OCI-LY3 (cell line): ENCODE data around the gene ZNF155.

Source experiments
- H2AFZ ChIP-seq: fragments of 200-600, 300-600 bp; shearing (Covaris generic); 2 replicates; pipeline ENCODE4 v1.6.0; 2014; ENCODE audit warnings: antibody characterized with exemption, low read depth, low read length
- H3K27ac ChIP-seq: fragments of 200-600, 300-600 bp; sonication (generic); 2 replicates; pipeline ENCODE4 v1.5.1; 2014; ENCODE audit warnings: mild to moderate bottlenecking, low read length, moderate library complexity, mixed read lengths
- H3K27me3 ChIP-seq: fragments of 200-600, 300-600 bp; sonication (generic); 2 replicates; pipeline ENCODE4 v1.6.1; 2014; ENCODE audit warnings: low read depth, low read length, mixed read lengths
- H3K36me3 ChIP-seq: fragments of 200-600, 300-600 bp; sonication (generic); replicated peaks from 2 replicates; pipeline ENCODE3; 2014; ENCODE audit warnings: low read depth, low read length, mixed read lengths
- H3K4me1 ChIP-seq: fragments of 300-600, 200-600 bp; sonication (generic); 2 replicates; pipeline ENCODE4 v1.6.1; 2014; ENCODE audit warnings: low read length, mixed read lengths
- H3K4me2 ChIP-seq: fragments of 200-600, 300-600 bp; sonication (generic); 2 replicates; pipeline ENCODE4 v1.6.1; 2014; ENCODE audit warnings: low read length, mixed read lengths
- H3K4me3 ChIP-seq: fragments of 300-600, 200-600 bp; sonication (generic); 2 replicates; pipeline ENCODE4 v1.5.1; 2014; ENCODE audit warnings: antibody characterized with exemption, mild to moderate bottlenecking, low read length, moderate library complexity
- H3K79me2 ChIP-seq: fragments of 300-600, 200-600 bp; shearing (Covaris generic); 2 replicates; pipeline ENCODE4 v1.6.1; 2014; ENCODE audit warnings: mild to moderate bottlenecking, low read length, mixed read lengths
- H3K9ac ChIP-seq: fragments of 300-600, 200-600 bp; shearing (Covaris generic); 2 replicates; pipeline ENCODE4 v1.6.0; 2014; ENCODE audit warnings: mild to moderate bottlenecking, low read length, moderate library complexity
- H3K9me3 ChIP-seq: fragments of 200-600, 300-600 bp; shearing (Covaris generic); 2 replicates; pipeline ENCODE4 v1.6.1; 2014; ENCODE audit warnings: low read length, mixed read lengths; ENCODE audit not compliant: insufficient read depth
- H4K20me1 ChIP-seq: fragments of 200-600, 300-600 bp; sonication (generic); 2 replicates; pipeline ENCODE4 v1.6.1; 2016; ENCODE audit warnings: low read length, mixed read lengths; ENCODE audit not compliant: insufficient read depth
- EZH2phosphoT487 ChIP-seq: fragments of 200-600 bp; shearing (Covaris generic); IDR thresholded peaks from 2 replicates; pipeline ENCODE4 v1.6.1; 2018; ENCODE audit warnings: antibody characterized with exemption, mixed run types, low read depth
- TF ChIP-seq, protein P1 (sequence below): fragments of 200-600, 300-600 bp; sonication (generic); IDR thresholded peaks from 2 replicates; pipeline ENCODE4 v1.5.1; 2014; ENCODE audit warnings: antibody characterized with exemption, low read length, low read depth

Gene ZNF155

DNA sequence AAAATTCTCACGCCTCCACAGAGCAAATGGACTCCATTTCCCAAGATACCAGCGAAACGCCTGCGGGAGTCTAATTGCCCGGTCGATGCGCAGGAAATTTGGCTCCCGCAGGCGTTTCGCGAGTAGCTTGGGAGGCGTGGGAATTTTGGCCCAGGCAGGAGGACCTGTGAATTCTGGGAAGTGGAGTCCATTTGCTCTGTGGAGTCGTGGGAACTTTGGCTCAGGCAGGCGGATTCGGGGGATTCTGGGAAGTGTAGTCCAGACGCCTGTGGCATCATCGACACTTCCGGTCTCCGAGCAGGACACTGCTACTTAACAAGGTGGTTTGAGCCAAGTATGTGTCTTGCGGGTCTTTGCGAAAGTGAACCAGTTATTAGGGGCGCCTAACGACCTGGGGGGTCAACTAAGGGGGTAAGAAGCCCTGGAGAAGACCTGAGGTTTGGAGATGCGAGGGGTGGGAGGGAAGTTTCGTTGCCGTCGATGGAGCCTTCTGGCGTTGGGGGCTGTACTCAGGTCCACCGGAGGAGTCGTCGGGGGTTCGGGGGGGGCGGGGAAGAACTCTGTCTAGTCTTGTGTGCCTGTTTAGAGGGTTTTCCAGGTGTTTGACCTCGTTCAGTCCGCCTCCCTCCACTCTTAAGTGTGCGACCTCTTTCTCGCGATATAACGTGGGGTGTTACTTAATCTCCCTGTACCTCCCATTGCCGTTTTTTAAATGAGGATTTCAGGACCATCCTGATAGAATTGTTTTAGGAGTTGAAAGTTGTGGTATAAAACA lies at the start of gene ZNF155:
TSS of gene ZNF155 (plus strand) at position 277 of the 775 bp plus-strand sequence. CDS start 4,356 bp downstream, outside the sequence.
- no peaks in the 10 kb centered on the region for H3K4me1 ChIP-seq
- H2AFZ ChIP-seq, result no peak within 1 kb of the TSS
- H3K27ac ChIP-seq, result no peak within 1 kb of the TSS
- no peaks in the 10 kb centered on the region for H3K27me3 ChIP-seq
- H4K20me1 ChIP-seq, result no peaks in the 10 kb centered on the region
- H3K79me2 ChIP-seq, result no peaks in the 10 kb centered on the region
- no peak within 1 kb of the TSS for H3K4me2 ChIP-seq
- peaks cover 3% of the 10 kb centered on the region; the same call in 1 of the 2 replicates for H3K9me3 ChIP-seq
- no peaks in the 10 kb centered on the region for H3K36me3 ChIP-seq
- H3K4me3 ChIP-seq, result peak within 1 kb of the TSS; percentile 60
- TF ChIP-seq, protein P1, sequence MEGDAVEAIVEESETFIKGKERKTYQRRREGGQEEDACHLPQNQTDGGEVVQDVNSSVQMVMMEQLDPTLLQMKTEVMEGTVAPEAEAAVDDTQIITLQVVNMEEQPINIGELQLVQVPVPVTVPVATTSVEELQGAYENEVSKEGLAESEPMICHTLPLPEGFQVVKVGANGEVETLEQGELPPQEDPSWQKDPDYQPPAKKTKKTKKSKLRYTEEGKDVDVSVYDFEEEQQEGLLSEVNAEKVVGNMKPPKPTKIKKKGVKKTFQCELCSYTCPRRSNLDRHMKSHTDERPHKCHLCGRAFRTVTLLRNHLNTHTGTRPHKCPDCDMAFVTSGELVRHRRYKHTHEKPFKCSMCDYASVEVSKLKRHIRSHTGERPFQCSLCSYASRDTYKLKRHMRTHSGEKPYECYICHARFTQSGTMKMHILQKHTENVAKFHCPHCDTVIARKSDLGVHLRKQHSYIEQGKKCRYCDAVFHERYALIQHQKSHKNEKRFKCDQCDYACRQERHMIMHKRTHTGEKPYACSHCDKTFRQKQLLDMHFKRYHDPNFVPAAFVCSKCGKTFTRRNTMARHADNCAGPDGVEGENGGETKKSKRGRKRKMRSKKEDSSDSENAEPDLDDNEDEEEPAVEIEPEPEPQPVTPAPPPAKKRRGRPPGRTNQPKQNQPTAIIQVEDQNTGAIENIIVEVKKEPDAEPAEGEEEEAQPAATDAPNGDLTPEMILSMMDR, result no peak
- TF ChIP-seq EZH2phosphoT487, result no peak
- no peak within 1 kb of the TSS; the same call in 1 of the 2 replicates for H3K9ac ChIP-seq

DNA sequence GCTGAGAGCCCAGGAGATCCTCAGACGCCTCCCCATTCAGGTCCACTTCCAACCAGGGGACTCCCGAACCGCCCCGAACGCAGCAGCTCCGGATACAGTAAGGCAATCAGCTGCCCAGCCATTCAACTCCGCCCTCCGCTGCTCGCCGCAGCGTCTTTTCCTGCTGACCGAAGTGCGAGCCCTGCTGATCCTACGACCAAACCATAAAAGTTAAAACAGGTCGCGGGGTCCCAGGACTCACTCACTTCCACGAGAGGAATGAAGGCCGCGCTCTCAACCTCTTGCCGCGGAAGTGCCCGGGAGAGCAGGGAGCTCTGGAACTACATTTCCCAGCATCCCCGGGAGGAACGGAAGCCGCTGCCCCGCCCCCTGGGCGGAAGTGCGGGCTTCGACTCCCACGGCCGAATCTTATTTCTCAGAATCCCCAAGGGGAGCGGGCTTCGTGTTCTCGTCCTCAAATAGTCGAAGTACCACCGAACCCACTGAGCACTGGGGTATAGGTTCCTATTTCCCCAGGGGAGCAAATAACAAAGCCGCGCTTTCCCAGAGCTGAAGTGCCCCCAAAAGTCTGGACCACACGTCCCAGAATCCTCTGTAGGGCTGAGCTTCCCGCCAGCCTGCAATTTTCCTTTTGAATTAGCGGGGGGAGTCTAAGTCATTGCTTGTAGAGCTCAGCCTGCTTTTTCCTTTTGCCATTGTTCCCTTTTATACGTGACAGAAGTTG lies 48.8 kb upstream of the ZNF155 start, which contains the start of gene ZNF45:
TSS of gene ZNF45 (minus strand) at position 298 of the 724 bp plus-strand sequence. CDS start 13,097 bp downstream, outside the sequence.
- peak within 1 kb of the TSS; percentile 80 for H3K4me3 ChIP-seq
- H3K27ac ChIP-seq, result peak within 1 kb of the TSS; percentile 47
- H4K20me1 ChIP-seq, result no peaks in the 10 kb centered on the region
- peaks cover 10% of the 10 kb centered on the region; the same call in 1 of the 2 replicates for H3K9me3 ChIP-seq
- H3K79me2 ChIP-seq, result peaks cover 8% of the 10 kb centered on the region
- H3K27me3 ChIP-seq, result no peaks in the 10 kb centered on the region
- peak within 1 kb of the TSS; percentile 71 for H3K4me2 ChIP-seq
- peaks cover 35% of the 10 kb centered on the region for H3K36me3 ChIP-seq
- H3K9ac ChIP-seq, result peak within 1 kb of the TSS; percentile 82
- H2AFZ ChIP-seq, result peak within 1 kb of the TSS; percentile 98
- TF ChIP-seq, protein P1, result no peak
- TF ChIP-seq EZH2phosphoT487, result no peak
- H3K4me1 ChIP-seq, result peaks cover 11% of the 10 kb centered on the region

DNA sequence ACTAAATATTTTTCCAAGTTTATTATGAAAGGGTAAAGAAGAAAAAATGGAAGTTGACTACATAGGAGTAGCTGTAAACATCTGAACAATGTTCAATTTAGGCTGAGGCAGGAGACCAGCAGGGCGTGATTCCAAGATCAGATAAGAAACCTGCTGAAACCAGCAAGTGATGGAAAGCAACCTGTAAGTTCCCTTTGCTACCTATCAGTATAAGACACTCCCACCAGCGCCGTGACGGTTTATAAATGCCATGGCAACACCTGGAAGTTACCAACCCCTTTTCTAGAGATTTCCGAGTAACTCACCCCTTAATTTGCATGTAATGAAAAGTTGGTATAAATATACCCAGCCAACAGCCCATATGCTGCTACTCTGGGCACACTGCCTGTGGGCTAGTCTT lies 47.8 kb upstream of the ZNF155 start:
- no peaks in the 10 kb centered on the region for H4K20me1 ChIP-seq
- H3K9ac ChIP-seq, result no peak overlapping the region
- peaks cover 11% of the 10 kb centered on the region for H3K4me1 ChIP-seq
- TF ChIP-seq, protein P1, result no peak
- TF ChIP-seq EZH2phosphoT487, result no peak
- no peak overlapping the region for H3K27ac ChIP-seq
- peak overlapping the region; percentile 98; the same call in 1 of the 2 replicates for H2AFZ ChIP-seq
- H3K9me3 ChIP-seq, result peaks cover 10% of the 10 kb centered on the region; the same call in 1 of the 2 replicates
- H3K4me3 ChIP-seq, result no peak overlapping the region
- H3K79me2 ChIP-seq, result peaks cover 8% of the 10 kb centered on the region
- H3K27me3 ChIP-seq, result no peaks in the 10 kb centered on the region
- H3K36me3 ChIP-seq, result peaks cover 26% of the 10 kb centered on the region
- no peak overlapping the region for H3K4me2 ChIP-seq
